ENCODE data around the gene NDOR1. TPM values are rescaled to one million over a fixed set of nuclear protein-coding genes. Genes with fewer than 3 reads are reported as not detected.

NDOR1 gene
- total RNA-seq, 1 donor from 2014 or later, result 2.6 TPM

DNA sequence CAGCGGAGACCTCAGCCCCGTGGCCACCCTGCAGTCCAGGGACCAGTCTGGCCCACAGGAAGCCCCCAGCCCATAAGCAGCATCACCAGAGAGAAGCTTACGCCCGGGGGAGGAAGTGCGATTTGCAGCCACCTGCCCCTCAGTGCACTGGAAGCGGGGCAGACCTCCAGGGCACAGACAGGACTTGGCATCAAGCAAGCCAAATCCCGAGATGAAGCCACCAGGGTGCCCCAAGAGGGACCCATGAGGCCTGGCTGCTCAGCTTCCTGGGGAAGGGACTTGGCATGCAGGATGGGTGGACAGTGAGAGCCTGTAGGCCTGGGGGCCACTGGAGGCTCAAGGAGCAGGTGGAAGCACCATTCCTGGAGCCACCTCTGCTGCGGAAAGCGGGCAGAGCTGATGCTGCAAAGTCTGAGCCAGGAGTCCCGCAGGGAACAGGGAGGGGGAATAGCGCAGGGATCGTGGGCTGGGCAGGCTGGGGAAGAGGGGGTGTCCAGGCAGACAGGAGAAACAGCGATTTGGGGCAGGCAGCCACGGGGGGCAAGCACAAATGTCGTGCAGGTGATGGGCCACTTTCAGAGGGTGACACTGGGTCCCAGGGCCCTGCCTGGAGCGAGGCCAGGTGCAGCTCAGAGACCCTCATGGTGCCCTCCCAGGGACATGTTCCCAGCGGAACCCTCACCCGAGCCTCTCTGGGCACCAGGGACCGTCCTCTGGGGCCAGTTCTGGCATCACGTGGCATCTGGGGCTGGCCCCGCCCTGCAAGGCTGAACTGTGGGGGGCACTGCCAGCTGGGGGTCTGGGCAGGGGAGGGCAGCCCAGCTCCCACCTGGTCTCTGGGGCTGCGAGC lies 38.9 kb upstream of the NDOR1 start:
- Histone ChIP-seq H3K4me3 (ENCODE audit: low read depth, low read length) (no peak overlapping the region), H3K27me3 (ENCODE audit: control insufficient read depth, insufficient read depth, low read length) (peaks cover 26% of the 10 kb centered on the region), H3K36me3 (ENCODE audit: control insufficient read depth, insufficient read depth, low read length) (no peaks in the 10 kb centered on the region)
- no peak for DNase-seq (ENCODE audit: low read depth)
- no peak for FAIRE-seq
- TF ChIP-seq, protein P1, sequence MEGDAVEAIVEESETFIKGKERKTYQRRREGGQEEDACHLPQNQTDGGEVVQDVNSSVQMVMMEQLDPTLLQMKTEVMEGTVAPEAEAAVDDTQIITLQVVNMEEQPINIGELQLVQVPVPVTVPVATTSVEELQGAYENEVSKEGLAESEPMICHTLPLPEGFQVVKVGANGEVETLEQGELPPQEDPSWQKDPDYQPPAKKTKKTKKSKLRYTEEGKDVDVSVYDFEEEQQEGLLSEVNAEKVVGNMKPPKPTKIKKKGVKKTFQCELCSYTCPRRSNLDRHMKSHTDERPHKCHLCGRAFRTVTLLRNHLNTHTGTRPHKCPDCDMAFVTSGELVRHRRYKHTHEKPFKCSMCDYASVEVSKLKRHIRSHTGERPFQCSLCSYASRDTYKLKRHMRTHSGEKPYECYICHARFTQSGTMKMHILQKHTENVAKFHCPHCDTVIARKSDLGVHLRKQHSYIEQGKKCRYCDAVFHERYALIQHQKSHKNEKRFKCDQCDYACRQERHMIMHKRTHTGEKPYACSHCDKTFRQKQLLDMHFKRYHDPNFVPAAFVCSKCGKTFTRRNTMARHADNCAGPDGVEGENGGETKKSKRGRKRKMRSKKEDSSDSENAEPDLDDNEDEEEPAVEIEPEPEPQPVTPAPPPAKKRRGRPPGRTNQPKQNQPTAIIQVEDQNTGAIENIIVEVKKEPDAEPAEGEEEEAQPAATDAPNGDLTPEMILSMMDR (IDR thresholded peaks at IDR 0.05; ENCODE audit: insufficient read depth, low read length, severe bottlenecking), result no peak

DNA sequence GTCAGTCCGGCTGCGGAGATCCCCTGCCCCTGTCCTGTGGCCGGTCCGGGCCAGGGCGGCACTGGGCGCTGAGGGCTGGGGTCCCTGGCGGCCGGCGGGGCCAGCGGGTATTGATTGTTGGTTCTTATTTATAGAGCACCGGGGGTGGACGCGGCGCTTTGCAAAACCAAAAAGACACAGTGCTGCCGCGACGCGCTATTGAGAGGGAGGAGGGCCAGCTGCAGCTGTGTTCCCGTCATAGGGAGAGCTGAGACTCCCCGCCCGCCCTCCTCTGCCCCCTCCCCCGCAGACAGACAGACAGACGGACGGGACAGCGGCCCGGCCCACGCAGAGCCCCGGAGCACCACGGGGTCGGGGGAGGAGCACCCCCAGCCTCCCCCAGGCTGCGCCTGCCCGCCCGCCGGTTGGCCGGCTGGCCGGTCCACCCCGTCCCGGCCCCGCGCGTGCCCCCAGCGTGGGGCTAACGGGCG lies 38.2 kb upstream of the NDOR1 start:
- Histone ChIP-seq H3K36me3 (ENCODE audit: control insufficient read depth, insufficient read depth, low read length) (no peaks in the 10 kb centered on the region), H3K4me3 (ENCODE audit: low read depth, low read length) (no peak overlapping the region), H3K27me3 (ENCODE audit: control insufficient read depth, insufficient read depth, low read length) (peaks cover 25% of the 10 kb centered on the region)
- no peak for DNase-seq (ENCODE audit: low read depth)
- no peak for FAIRE-seq
- TF ChIP-seq, protein P1 (IDR thresholded peaks at IDR 0.05; ENCODE audit: insufficient read depth, low read length, severe bottlenecking), result no peak

DNA sequence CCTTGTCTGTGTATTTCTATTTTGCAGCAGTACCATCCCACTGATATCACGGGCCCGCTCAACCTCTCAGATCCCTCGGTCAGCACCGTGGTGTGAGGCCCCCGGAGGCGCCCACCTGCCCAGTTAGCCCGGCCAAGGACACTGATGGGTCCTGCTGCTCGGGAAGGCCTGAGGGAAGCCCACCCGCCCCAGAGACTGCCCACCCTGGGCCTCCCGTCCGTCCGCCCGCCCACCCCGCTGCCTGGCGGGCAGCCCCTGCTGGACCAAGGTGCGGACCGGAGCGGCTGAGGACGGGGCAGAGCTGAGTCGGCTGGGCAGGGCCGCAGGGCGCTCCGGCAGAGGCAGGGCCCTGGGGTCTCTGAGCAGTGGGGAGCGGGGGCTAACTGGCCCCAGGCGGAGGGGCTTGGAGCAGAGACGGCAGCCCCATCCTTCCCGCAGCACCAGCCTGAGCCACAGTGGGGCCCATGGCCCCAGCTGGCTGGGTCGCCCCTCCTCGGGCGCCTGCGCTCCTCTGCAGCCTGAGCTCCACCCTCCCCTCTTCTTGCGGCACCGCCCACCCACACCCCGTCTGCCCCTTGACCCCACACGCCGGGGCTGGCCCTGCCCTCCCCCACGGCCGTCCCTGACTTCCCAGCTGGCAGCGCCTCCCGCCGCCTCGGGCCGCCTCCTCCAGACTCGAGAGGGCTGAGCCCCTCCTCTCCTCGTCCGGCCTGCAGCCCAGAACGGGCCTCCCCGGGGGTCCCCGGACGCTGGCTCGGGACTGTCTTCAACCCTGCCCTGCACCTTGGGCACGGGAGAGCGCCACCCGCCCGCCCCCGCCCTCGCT lies 37.5 kb upstream of the NDOR1 start:
- Histone ChIP-seq H3K27me3 (ENCODE audit: control insufficient read depth, insufficient read depth, low read length) (peaks cover 26% of the 10 kb centered on the region), H3K36me3 (ENCODE audit: control insufficient read depth, insufficient read depth, low read length) (no peaks in the 10 kb centered on the region), H3K4me3 (ENCODE audit: low read depth, low read length) (peak overlapping the region; percentile 18)
- DNase-seq (ENCODE audit: low read depth) (no peak), FAIRE-seq (no peak)
- TF ChIP-seq, protein P1 (IDR thresholded peaks at IDR 0.05; ENCODE audit: insufficient read depth, low read length, severe bottlenecking), result no peak

DNA sequence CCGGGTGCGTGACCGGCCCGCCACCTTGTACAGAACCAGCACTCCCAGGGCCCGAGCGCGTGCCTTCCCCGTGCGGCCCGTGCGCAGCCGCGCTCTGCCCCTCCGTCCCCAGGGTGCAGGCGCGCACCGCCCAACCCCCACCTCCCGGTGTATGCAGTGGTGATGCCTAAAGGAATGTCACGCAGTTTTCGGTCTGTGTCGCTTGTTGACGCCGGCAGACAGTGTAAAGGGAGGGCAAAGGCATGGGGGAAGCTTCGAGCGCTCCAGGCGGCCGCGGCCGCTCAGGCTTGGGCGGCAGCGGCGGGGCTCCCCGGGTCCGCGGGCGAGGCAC lies 37.0 kb upstream of the NDOR1 start:
- Histone ChIP-seq H3K36me3 (ENCODE audit: control insufficient read depth, insufficient read depth, low read length) (no peaks in the 10 kb centered on the region), H3K27me3 (ENCODE audit: control insufficient read depth, insufficient read depth, low read length) (peaks cover 30% of the 10 kb centered on the region), H3K4me3 (ENCODE audit: low read depth, low read length) (peak overlapping the region; percentile 18)
- FAIRE-seq (no peak), DNase-seq (ENCODE audit: low read depth) (no peak)
- TF ChIP-seq, protein P1 (IDR thresholded peaks at IDR 0.05; ENCODE audit: insufficient read depth, low read length, severe bottlenecking), result no peak

DNA sequence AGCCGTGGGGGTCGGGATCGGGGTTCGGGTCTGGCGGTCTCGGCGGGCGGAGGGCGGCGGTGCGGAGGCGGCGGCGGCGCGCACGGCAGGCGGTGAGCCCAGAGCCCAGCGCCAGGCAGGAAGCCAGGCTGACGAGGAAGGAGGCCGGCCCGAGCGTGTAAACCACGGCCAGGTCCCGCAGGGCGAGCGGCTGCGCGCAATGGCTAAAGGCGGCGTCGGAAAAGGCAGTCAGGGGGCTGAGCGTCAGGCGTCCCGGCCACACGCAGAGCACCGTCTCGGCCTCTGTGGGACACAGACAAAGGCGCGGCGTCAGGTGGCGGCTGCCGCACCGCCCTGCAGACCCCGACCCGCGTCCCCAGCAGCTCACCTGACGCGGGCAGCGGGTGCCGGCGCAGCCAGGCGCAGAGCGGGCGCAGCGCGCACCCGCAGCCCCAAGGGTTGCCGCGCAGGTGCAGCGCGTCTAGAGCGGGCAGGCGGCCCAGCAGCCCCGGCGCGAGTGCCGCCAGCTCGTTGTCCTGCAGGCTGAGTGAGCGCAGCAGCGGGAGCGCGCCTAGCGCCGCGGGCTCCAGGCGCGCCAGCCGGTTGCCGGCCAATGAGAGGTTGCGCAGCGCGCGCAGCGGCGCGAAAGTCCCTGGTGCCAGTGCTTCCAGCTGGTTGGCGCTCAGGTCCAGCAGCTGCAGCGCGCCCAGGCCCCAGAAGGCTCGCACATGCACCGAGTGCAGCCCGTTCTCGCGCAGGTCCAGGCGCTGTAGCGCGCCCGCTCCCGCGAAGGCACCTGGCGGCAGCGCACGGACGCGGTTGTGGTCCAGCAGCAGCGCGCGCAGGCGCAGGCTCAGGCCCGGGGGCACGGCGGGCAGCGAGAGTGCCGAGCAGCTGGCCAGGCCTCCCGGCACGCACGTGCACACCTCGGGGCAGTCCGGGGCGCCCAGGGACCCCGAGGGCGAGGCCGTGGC lies 36.3 kb upstream of the NDOR1 start:
- FAIRE-seq (no peak), DNase-seq (ENCODE audit: low read depth) (no peak)
- Histone ChIP-seq H3K27me3 (ENCODE audit: control insufficient read depth, insufficient read depth, low read length) (peaks cover 32% of the 10 kb centered on the region), H3K36me3 (ENCODE audit: control insufficient read depth, insufficient read depth, low read length) (no peaks in the 10 kb centered on the region), H3K4me3 (ENCODE audit: low read depth, low read length) (peak overlapping the region; percentile 24)
- TF ChIP-seq, protein P1 (IDR thresholded peaks at IDR 0.05; ENCODE audit: insufficient read depth, low read length, severe bottlenecking), result no peak
